K562 (cell line): ENCODE measurements around the gene RAD1. TPM values are rescaled to one million over a fixed set of nuclear protein-coding genes. Genes with fewer than 3 reads are reported as not detected.

Source experiments
- ATF7 ChIP-seq: fragments of 450-650 bp; IDR thresholded peaks from 2 replicates; pipeline ENCODE4 v1.7.1; 2014; ENCODE audit warnings: mild to moderate bottlenecking, moderate library complexity
- BDP1 ChIP-seq: IDR thresholded peaks from 3 replicates; pipeline ENCODE4 v1.6.1; 2011; ENCODE audit not compliant: insufficient read length, insufficient read depth
- BRD9 ChIP-seq: fragments of 450-650 bp; IDR thresholded peaks from 2 replicates; pipeline ENCODE4 v1.6.1; 2018; ENCODE audit warnings: low read depth; ENCODE audit not compliant: partially characterized antibody
- CLOCK ChIP-seq: fragments of 250-450 bp; sonication (Bioruptor Pico); IDR thresholded peaks from 2 replicates; pipeline ENCODE4 v1.4.0; 2020; ENCODE audit warnings: mild to moderate bottlenecking, moderate library complexity, borderline replicate concordance
- ETS1 ChIP-seq: conservative IDR thresholded peaks from 2 replicates; pipeline ENCODE4 v1.6.1; 2011; ENCODE audit warnings: low read depth, mild to moderate bottlenecking, low read length; ENCODE audit not compliant: control insufficient read depth
- EWSR1 ChIP-seq: fragments of 450-650 bp; IDR thresholded peaks from 2 replicates; pipeline ENCODE4 v1.6.1; 2018; ENCODE audit warnings: borderline replicate concordance, mild to moderate bottlenecking, low read depth, moderate library complexity; ENCODE audit not compliant: partially characterized antibody
- HEY1 ChIP-seq: fragments of 250-450 bp; sonication (Bioruptor Pico); IDR thresholded peaks from 2 replicates; pipeline ENCODE4 v1.5.0; 2020; ENCODE audit warnings: mild to moderate bottlenecking, moderate library complexity, borderline replicate concordance
- ID3 ChIP-seq, 2 experiments: fragments of 250-450 bp in 1 of 2; fragments of 450-650 bp in 1 of 2; sonication (Bioruptor Pico) in 1 of 2; IDR thresholded peaks; 2 replicates each; pipeline versions ENCODE4 v1.6.1 to v1.8.0; 2016 to 2021; ENCODE audit warnings: mild to moderate bottlenecking in 2 of 2, moderate library complexity in 2 of 2, missing compliant biosample characterization in 1 of 2, missing genetic modification characterization in 1 of 2
- KLF10 ChIP-seq: fragments of 250-450 bp; sonication (Bioruptor Pico); IDR thresholded peaks from 2 replicates; pipeline ENCODE4 v1.6.1; 2021; ENCODE audit warnings: matching md5 sums
- KLF16 ChIP-seq: IDR thresholded peaks from 2 replicates; pipeline ENCODE4 v1.6.1; 2016; ENCODE audit warnings: antibody characterized with exemption
- NONO ChIP-seq, 2 experiments: fragments of 200-400 bp in 1 of 2; fragments of 450-650 bp in 1 of 2; formaldehyde crosslinking in 1 of 2; IDR thresholded peaks; 2 replicates each; pipeline ENCODE4 v1.6.1; 2017; ENCODE audit warnings: low read depth in 2 of 2, mild to moderate bottlenecking in 2 of 2, moderate library complexity in 2 of 2, low read length in 1 of 2
- NR2C1 ChIP-seq, 2 experiments: fragments of 450-650 bp; IDR thresholded peaks; 2 replicates each; pipeline ENCODE4 v1.6.1; 2017; ENCODE audit warnings: mild to moderate bottlenecking in 2 of 2, antibody characterized with exemption in 1 of 2, inconsistent platforms in 1 of 2, missing compliant biosample characterization in 1 of 2, missing genetic modification characterization in 1 of 2
- POLR2AphosphoS2 ChIP-seq: IDR thresholded peaks from 2 replicates; pipeline ENCODE4 v1.6.1; 2012; ENCODE audit warnings: low read length, improper control_type of control experiment
- STAT6 ChIP-seq: sonication (generic); formaldehyde crosslinking; IDR thresholded peaks from 2 replicates; pipeline ENCODE4 v1.8.1; 2023; ENCODE audit warnings: mild to moderate bottlenecking, missing genetic modification reagents
- THRA ChIP-seq: fragments of 450-650 bp; IDR thresholded peaks from 2 replicates; pipeline ENCODE4 v1.6.1; 2017; ENCODE audit warnings: mild to moderate bottlenecking, moderate library complexity
- ZC3H4 ChIP-seq: sonication (generic); formaldehyde crosslinking; IDR thresholded peaks from 2 replicates; pipeline ENCODE4 v1.9.0; 2021; ENCODE audit warnings: missing genetic modification reagents, borderline replicate concordance
- ZFPM2 ChIP-seq: fragments of 250-450 bp; sonication (Bioruptor Pico); IDR thresholded peaks from 2 replicates; pipeline ENCODE4 v1.5.1; 2022; ENCODE audit warnings: mild to moderate bottlenecking
- ZNF316 ChIP-seq: fragments of 450-650 bp; IDR thresholded peaks from 2 replicates; pipeline ENCODE4 v1.6.1; 2016
- polyA plus RNA-seq, 8 experiments: library from polyadenylated mRNA; depleted of rRNA in 4 of 8; stranded (reverse) in 5 of 8; unstranded in 3 of 8; fragments of >200 nt; fragmentation: Nextera tagmentation in 2 of 8; fragmentation: Illumina TruSeq in 1 of 8; extraction: Ambion mirVana in 2 of 8; extraction: Trizol in 1 of 8; gene quantifications; 2 replicates each; pipeline versions ENCODE4 v1.2.1 to v1.2.3, GENCODE V29; 2011 to 2014; ENCODE audit warnings: inconsistent platforms in 1 of 8, missing spikeins in 1 of 8
- total RNA-seq, 7 experiments: library from RNA; depleted of rRNA in 6 of 7; stranded (reverse); fragments of >200 nt in 6 of 7; fragmentation: Illumina TruSeq in 2 of 7; extraction: Trizol in 2 of 7; gene quantifications; 2 replicates each; pipeline versions ENCODE4 v1.2.1 to v1.2.3, GENCODE V29; 2011 to 2021; ENCODE audit warnings: low replicate concordance in 1 of 7

Gene RAD1
- total and polyA plus RNA-seq, 9 of the 15 experiments (the other 6 are each of a cell fraction or from before 2014, with no cell fraction given) = 44.5 to 148 (median 60.8) TPM

GRCh38 chr5:34895641-34896419 lies 19.5 kb downstream of the RAD1 start (continued):
- TF ChIP-seq HEY1 (CRISPR knock-in tag) = no peak
- no peak for TF ChIP-seq BDP1
- TF ChIP-seq ATF7 = no peak
- TF ChIP-seq EWSR1 = no peak
- no peak for TF ChIP-seq ID3 (CRISPR knock-in tag; IDR thresholded peaks at IDR 0.05)
- no peak for TF ChIP-seq ID3 (tag; IDR thresholded peaks at IDR 0.05)
- TF ChIP-seq BRD9 = no peak
- no peak for TF ChIP-seq KLF10
- TF ChIP-seq NONO (IDR thresholded peaks at IDR 0.05; ENCODE audit: low read depth in 2 of 2, low read length in 1 of 2) = no peak
- no peak for TF ChIP-seq THRA
- TF ChIP-seq ZC3H4 (CRISPR knock-in tag) = no peak
- no peak for TF ChIP-seq POLR2AphosphoS2
- no peak for TF ChIP-seq CLOCK (CRISPR knock-in tag)
- TF ChIP-seq STAT6 (CRISPR knock-in tag) = no peak
- no peak for TF ChIP-seq ZFPM2 (CRISPR knock-in tag)
- no peak for TF ChIP-seq NR2C1 (IDR thresholded peaks at IDR 0.05)
- no peak for TF ChIP-seq NR2C1 (tag; IDR thresholded peaks at IDR 0.05)
- TF ChIP-seq ZNF316 = no peak
- no peak for TF ChIP-seq ETS1
- no peak for TF ChIP-seq KLF16
